Dendritic cell treated with granulocyte-macrophage colony-stimulating factor and Interleukin-4, amounts not matched to agents 40 ng/mL and 50 ng/mL, for 4 days (primary cell): ENCODE measurements around the gene ESRRB.
"Not testable (repeated sequence)": the region's sequence is repeated elsewhere in the genome, so short reads cannot be mapped to it uniquely, and the experiment has no call there.

Source experiments
- H3K27ac Mint-ChIP-seq: one replicate; pipeline ENCODE4 v1.8.0; 2022; ENCODE audit warnings: mild to moderate bottlenecking, mixed read lengths
- H3K27me3 Mint-ChIP-seq: one replicate; pipeline ENCODE4 v1.8.0; 2022; ENCODE audit warnings: mild to moderate bottlenecking, mixed read lengths
- H3K36me3 Mint-ChIP-seq: one replicate; pipeline ENCODE4 v1.8.0; 2022; ENCODE audit warnings: low read depth, mixed read lengths
- H3K4me1 Mint-ChIP-seq: one replicate; pipeline ENCODE4 v1.8.0; 2022; ENCODE audit warnings: low read depth, mixed read lengths
- H3K4me3 Mint-ChIP-seq: one replicate; pipeline ENCODE4 v1.8.0; 2022; ENCODE audit warnings: mild to moderate bottlenecking, moderate library complexity, mixed read lengths
- H3K9me3 Mint-ChIP-seq: one replicate; pipeline ENCODE4 v1.8.0; 2022; ENCODE audit warnings: mixed read lengths
- intact Hi-C: fragments of 100-400 bp; cut with micrococcal nuclease; formaldehyde crosslinking; loops from one replicate; pipeline ENCODE4 v1.15.0; 2022

Gene ESRRB

DNA sequence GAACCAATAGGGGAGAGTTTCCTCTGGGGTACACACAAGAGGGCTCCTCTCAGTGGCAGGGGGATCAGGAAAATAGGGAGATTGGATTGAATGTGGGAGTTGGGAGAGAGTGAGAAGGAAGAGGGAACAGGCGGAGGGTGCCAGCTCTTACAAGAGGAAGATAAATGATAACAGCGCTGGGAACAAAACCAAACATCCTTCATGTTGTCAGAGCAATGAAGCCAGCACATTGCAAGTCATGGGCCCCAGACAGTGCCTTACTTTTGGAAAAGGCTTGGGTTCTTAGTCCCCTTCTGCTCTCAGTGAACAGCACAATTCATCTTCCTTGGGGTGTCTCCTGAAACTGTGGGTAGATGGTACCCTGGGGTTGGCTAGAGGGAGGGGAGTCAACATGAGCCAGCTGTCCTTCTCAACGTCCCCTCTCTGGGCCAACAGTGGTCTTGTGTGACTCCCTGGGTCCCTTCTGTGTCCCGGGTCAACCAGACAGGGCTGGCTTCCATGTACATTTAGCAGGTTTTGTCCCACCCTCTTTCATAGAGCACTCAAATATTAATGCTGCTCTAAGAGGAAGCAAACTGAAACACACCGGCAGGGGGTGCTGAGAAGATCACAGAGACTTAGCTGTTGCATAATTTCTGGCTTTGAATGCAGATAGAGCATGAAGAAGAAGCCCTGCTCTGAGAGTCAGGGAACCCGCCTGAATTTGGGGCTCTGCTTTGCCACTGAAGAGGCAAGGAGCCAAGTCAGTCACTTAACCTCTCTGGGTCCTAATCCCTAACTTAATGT lies 138.5 kb downstream of the ESRRB start:
- peaks cover 8% of the 10 kb centered on the region for H3K27me3 Mint-ChIP-seq
- no peak overlapping the region for H3K27ac Mint-ChIP-seq
- H3K4me1 Mint-ChIP-seq, result no peaks in the 10 kb centered on the region
- H3K36me3 Mint-ChIP-seq, result no peaks in the 10 kb centered on the region
- intact Hi-C loops, result loop anchor here (5.0 kb wide), 1 partner anchor 133 kb away; no protein-coding TSS in a partner anchor
- no peaks in the 10 kb centered on the region for H3K9me3 Mint-ChIP-seq
- no peak overlapping the region for H3K4me3 Mint-ChIP-seq

DNA sequence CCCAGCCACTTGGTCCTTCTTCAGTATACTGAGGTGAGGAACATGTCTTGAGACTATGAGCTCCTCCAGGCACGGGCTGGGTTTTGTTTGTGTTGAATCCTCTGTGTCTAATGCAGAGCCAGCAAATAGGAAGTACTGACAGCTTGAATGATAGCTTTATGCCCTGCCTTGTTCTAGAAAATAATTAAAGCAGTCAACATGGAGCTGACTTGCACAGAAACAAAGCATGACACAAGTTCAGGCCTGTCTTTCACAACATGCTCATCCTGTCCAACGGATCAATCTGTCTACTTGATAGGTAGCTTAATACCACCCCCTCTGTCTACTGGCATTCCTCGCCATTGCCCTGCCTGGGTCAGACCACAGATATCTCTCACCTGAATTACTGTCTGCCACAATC lies 140.9 kb downstream of the ESRRB start:
- Mint-ChIP-seq H3K4me1 (no peaks in the 10 kb centered on the region), H3K27me3 (peaks cover 5% of the 10 kb centered on the region), H3K4me3 (no peak overlapping the region), H3K36me3 (no peaks in the 10 kb centered on the region), H3K9me3 (no peaks in the 10 kb centered on the region), H3K27ac (no peak overlapping the region)
- intact Hi-C loops, result no loop called here

DNA sequence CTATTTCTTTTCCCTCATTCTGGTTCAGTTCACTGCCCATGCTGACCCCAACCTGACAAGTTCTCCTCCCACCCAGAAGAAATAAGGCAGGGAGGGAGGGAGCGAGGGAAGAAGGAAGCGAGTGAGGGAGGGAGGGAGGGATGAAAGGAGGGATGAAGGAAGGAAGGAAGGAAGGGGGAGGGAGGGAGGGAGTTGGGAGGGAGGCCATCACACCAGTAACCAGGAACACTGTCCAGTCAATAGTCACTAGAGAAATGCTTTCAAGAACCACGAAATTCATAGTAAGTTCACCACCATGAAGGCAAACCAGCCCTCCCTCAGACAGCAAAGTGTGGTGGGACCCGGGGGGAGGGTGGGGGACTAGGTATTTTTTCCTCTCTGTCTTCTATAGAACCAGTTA lies 142.4 kb downstream of the ESRRB start:
- intact Hi-C loops, result no loop called here
- H3K36me3 Mint-ChIP-seq, result no peaks in the 10 kb centered on the region
- H3K27me3 Mint-ChIP-seq, result peaks cover 9% of the 10 kb centered on the region
- H3K9me3 Mint-ChIP-seq, result no peaks in the 10 kb centered on the region
- no peak overlapping the region for H3K27ac Mint-ChIP-seq
- H3K4me3 Mint-ChIP-seq, result no peak overlapping the region
- H3K4me1 Mint-ChIP-seq, result no peaks in the 10 kb centered on the region

DNA sequence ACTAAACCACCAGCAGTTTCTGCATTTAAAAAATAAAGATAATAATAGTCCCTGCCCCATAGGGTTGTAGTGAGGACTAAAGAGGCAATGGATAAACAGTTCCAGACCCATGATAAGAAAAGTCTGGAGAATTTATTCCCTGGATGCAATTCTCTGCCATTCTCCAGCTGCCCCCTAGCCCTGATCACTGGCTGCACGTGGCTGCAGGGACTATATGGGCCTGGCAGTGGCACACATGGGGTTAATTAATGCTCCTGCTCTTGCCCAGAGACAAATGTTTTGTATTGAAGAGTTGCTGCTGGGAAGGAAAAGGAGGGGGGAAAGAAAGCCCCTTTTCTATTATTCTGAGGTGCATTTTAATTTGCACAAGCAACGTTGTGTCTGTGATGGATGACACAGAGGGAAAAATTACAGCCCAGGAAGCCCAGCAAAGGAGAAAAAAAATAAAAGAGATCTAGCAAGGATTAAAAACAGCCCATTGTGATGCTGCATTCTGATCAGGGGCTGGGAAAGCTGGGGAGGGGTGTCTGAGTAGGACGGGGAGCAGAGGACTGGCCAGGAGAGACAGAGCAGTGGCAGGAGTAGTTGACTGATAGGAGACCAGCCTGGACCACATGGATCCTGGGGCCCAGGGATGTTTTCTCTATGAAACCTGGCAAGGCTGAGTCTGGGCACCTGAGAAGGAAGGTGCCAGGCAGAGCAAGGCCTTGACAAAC lies 149.3 kb downstream of the ESRRB start:
- Mint-ChIP-seq H3K36me3 (no peaks in the 10 kb centered on the region), H3K27ac (no peak overlapping the region), H3K4me3 (no peak overlapping the region), H3K9me3 (no peaks in the 10 kb centered on the region), H3K27me3 (peaks cover 11% of the 10 kb centered on the region), H3K4me1 (no peaks in the 10 kb centered on the region)
- intact Hi-C loops, result no loop called here

DNA sequence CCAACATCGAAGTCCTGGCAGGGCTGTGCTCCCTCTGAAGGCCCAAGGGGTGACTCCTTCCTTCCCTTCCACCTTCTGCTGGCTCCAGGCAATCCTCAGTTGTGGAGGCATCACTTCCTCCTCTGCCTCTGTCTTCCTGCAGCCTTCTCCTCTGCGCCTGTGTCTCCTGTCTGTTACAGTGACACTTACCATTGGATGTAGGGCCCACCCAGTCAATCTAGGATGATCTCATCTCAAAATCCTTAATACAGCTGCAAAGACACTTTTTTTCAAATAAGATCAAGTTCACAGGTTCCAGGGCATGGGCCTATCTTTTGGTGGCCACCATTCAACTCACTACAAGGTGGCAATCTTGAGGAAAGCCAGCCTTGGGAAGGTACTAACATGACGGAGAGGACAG lies 155.1 kb downstream of the ESRRB start:
- intact Hi-C loops, result no loop called here
- H3K4me3 Mint-ChIP-seq, result no peak overlapping the region
- no peak overlapping the region for H3K27ac Mint-ChIP-seq
- H3K27me3 Mint-ChIP-seq, result peaks cover 4% of the 10 kb centered on the region
- H3K36me3 Mint-ChIP-seq, result no peaks in the 10 kb centered on the region
- H3K9me3 Mint-ChIP-seq, result no peaks in the 10 kb centered on the region
- H3K4me1 Mint-ChIP-seq, result no peaks in the 10 kb centered on the region

DNA sequence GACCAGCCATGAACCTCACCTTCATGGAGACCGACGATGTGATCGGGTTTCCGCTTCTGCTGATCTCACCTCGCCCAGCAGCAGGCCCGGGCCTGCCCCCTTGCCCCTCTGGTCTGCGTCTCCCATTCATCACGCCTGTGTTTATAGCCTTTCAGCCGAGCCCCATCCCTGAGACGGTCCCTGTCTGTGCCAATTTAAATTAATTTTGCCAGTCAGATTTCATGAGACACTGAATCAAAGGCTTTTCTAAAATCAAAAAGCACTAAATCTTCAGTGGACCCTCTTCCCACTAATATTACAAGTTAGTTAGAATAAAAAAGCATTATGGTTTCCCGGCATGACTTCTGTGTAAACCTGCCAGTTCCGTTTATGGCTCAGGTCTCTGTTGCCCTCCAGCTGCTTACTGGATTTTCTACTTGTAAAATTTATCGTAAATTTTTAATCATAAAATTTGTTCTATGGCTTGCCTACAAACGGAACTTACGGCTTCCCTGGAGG lies 155.9 kb downstream of the ESRRB start:
- Mint-ChIP-seq H3K4me3 (no peak overlapping the region), H3K27me3 (peaks cover 4% of the 10 kb centered on the region), H3K9me3 (no peaks in the 10 kb centered on the region), H3K4me1 (no peaks in the 10 kb centered on the region), H3K36me3 (no peaks in the 10 kb centered on the region), H3K27ac (no peak overlapping the region)
- intact Hi-C loops, result no loop called here

DNA sequence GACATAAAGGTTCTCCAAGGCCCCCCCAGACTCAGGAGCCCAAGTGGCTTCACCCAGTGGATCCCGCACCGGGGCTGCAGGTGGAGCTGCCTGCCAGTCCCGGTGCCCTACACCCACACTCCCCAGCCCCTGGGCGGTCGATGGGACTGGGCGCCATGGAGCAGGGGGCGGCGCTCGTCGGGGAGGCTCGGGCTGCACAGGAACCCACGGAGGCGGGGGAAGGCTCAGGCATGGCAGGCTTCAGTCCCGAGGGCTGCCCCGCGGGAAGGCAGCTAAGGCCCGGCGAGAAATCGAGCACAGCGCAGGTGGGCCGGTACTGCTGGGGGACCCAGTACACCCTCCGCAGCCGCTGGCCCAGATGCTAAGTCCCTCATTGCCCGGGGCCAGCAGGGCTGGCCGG lies 160.7 kb downstream of the ESRRB start:
- intact Hi-C loops, result not testable (repeated sequence)

DNA sequence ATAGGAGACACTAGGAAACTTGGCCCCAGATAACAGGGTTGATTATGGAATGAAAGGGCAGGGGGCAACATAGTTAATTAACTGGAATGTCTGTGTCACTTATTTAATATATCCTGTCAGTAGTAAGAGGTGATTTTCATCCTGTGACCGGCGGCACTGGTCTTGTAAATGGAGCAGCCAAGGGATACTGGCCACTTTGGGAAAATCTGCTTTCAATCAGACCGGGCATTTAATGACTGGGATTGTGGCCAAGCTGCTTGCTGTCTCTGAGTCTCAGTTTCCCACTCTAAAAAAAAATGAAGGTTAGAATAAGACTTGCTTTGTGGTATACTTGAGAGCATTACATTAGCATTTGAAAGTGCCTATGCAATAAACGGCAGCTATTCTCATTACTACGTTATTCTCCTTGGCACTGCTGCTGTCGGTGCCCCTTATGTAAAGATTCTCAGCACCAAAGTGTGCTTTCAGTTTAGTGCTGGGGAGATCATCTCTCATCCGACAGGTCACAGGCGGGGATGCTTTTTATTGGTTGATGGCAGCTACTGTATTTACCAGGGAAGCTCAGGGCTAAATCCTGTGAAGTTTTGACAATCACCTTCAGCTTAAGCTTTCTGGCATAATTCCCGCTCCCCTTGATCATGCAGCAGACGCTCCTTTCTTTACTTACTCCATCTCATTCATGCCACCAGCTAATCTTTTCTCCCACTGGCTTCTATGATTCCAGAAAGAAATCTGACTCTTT lies 162.1 kb downstream of the ESRRB start:
- Mint-ChIP-seq H3K27me3 (peaks cover 8% of the 10 kb centered on the region), H3K4me3 (no peak overlapping the region), H3K9me3 (no peaks in the 10 kb centered on the region), H3K4me1 (peaks cover 6% of the 10 kb centered on the region), H3K27ac (no peak overlapping the region), H3K36me3 (no peaks in the 10 kb centered on the region)
- intact Hi-C loops, result no loop called here

More for the DNA sequence above, 160.7 kb downstream of the ESRRB start:
- H3K4me3 Mint-ChIP-seq, H3K36me3 Mint-ChIP-seq, H3K27me3 Mint-ChIP-seq, H3K4me1 Mint-ChIP-seq, H3K27ac Mint-ChIP-seq, H3K9me3 Mint-ChIP-seq: not testable (repeated sequence)

DNA sequence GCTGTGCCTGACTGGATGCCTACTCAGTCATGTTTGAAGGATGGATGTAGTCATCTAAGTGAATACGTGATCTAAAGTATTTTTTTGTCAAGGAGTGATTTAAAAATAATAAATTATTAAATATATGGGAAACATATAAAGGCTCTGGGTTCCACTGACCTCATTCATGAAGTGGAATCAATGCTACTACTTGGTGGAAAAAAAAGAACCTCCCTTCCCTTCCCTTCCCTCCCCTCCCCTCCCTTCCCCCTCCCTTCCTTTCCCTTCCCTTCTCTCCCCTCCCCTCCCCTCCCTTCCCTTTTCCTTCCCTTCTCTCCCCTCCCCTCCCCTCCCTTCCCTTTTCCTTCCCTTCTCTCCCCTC lies 162.7 kb downstream of the ESRRB start:
- intact Hi-C loops, result no loop called here
- Mint-ChIP-seq H3K4me3 (no peak overlapping the region), H3K4me1 (peaks cover 6% of the 10 kb centered on the region), H3K27ac (no peak overlapping the region), H3K9me3 (no peaks in the 10 kb centered on the region), H3K27me3 (peaks cover 8% of the 10 kb centered on the region), H3K36me3 (no peaks in the 10 kb centered on the region)

DNA sequence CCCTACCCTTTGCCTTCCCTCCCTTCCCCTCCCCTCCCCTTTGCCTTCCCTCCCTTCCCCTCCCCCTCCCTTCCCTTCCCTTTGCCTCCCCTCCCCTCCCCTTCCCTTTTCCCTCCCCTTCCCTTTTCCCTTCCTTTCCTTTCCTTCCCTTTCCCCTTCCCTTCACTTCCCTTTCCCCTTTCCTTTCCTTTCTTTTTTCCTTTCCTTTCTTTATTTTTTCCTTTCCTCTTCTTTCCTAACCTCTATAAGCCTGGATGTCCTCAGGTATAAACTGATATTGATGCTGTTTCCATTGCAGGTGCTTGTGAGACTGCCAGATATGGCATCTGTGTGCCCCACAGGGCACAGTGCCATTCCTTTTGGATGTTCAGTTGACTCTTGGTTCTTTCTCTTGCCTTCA lies 163.2 kb downstream of the ESRRB start:
- no peaks in the 10 kb centered on the region for H3K36me3 Mint-ChIP-seq
- peaks cover 6% of the 10 kb centered on the region for H3K4me1 Mint-ChIP-seq
- no peak overlapping the region for H3K4me3 Mint-ChIP-seq
- H3K27ac Mint-ChIP-seq, result no peak overlapping the region
- intact Hi-C loops, result no loop called here
- H3K27me3 Mint-ChIP-seq, result peaks cover 10% of the 10 kb centered on the region
- no peaks in the 10 kb centered on the region for H3K9me3 Mint-ChIP-seq

DNA sequence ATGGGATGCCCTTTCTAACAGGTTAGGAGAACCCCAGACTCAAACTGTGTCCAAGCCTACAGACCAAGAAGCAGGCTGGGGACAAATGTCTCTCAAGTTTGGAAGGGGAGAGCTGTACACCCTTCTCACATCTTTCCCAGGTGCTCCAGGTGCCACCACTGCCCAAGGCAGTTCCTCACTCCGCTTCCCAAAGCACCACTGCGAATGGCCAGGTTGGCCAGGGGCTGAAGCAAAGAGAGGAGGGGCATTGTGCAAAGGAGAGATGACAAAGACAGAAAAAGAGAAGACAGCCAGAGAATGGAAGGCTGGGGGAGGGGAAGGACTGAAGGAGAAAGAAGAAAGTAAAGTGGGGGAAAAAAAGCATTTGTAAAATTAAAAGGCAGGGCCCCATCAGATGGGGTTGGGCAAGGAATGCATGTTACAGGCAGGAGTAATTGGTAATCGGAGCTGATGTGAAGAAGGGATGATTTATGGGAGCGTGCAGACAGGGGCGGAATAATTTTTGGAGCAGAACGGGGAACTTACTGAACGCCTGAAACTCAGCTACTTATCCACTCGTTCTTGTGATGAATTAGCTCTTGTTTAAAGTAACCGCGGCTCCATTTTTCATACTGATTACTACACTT lies 165.8 kb downstream of the ESRRB start:
- H3K36me3 Mint-ChIP-seq, result no peaks in the 10 kb centered on the region
- no peaks in the 10 kb centered on the region for H3K9me3 Mint-ChIP-seq
- peaks cover 7% of the 10 kb centered on the region for H3K27me3 Mint-ChIP-seq
- H3K4me1 Mint-ChIP-seq, result peaks cover 6% of the 10 kb centered on the region
- intact Hi-C loops, result no loop called here
- H3K4me3 Mint-ChIP-seq, result no peak overlapping the region
- H3K27ac Mint-ChIP-seq, result no peak overlapping the region

DNA sequence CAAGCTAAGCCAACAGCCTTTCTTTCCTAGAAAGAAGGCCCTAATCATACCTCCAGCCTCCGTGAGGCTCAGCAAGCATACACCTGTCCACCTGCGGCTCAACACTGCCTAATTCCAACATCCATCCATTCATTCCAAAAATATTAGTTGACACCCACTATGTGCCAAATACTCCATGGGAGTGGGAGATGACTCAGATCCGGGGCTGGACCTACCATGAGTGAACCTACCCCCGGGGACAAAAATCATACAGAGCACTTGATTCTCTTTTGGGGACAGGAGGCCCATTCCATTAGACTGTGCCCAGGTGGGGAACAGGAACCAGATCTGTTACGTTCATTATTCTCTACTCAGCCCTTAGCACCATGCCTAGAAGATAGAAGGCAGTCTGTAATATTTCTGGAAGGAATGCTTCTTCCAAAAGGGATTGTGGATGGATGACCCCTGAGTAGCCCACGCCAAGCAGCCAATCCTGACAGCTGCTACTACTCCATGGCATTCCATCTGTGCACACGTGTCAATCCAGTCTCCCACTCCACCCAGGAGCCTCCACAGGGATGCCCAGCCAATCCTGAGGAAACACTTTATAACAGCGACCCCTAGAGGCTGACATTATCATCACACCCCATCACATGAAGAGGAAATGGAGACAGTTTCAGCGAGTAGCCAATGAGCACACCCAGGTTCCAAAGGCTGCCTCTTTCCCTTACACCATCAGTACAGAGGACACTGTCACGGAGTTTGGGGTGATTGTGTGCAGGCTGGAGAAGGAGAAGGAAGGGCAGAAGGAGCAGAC lies 170.7 kb downstream of the ESRRB start:
- Mint-ChIP-seq H3K27me3 (peaks cover 5% of the 10 kb centered on the region), H3K4me1 (peaks cover 5% of the 10 kb centered on the region), H3K4me3 (no peak overlapping the region), H3K9me3 (no peaks in the 10 kb centered on the region), H3K36me3 (no peaks in the 10 kb centered on the region), H3K27ac (no peak overlapping the region)
- intact Hi-C loops, result no loop called here

DNA sequence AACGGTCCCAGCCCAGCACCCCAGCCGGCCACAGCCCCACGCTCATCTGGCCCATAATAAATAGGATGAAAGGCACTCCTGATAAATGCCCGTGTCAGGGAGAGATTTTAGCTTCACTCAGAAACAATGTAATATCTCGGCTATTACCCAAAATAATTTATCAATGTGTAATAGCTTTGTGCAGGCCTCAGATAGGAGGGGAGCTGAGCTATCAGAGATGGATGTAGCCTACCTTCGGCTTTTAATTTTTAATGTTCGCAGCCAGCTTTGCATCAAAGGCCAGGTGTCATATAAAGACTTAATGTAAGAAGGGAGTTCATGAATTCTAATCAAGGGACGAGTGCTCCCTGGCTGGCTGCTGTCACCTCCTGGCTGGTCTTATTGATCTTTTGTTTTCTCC lies 171.9 kb downstream of the ESRRB start:
- intact Hi-C loops, result no loop called here
- Mint-ChIP-seq H3K4me1 (no peaks in the 10 kb centered on the region), H3K27me3 (peaks cover 5% of the 10 kb centered on the region), H3K9me3 (no peaks in the 10 kb centered on the region), H3K27ac (no peak overlapping the region), H3K36me3 (no peaks in the 10 kb centered on the region), H3K4me3 (no peak overlapping the region)
